Activated T-helper 17 cell treated with anti-CD3 and anti-CD28 coated beads, Interleukin-2, amount 50 U/mL, for 72 hours (primary cell): Measurements from ENCODE around the gene RRAGA. TPM values are rescaled to one million over a fixed set of nuclear protein-coding genes. Genes with fewer than 3 reads are reported as not detected.
"Not testable (repeated sequence)": the region's sequence is repeated elsewhere in the genome, so short reads cannot be mapped to it uniquely, and the experiment has no call there.

Source experiments
- ATAC-seq: fragments of 150-1000 bp; cut with Tn5 transposase; replicated peaks from 2 replicates; pipeline ENCODE4 v1.10.0; 2021; ENCODE audit warnings: mild to moderate bottlenecking, moderate library complexity
- H3K27ac Mint-ChIP-seq: one replicate; pipeline ENCODE4 v1.8.0; 2022; ENCODE audit warnings: mixed read lengths
- H3K27me3 Mint-ChIP-seq: one replicate; pipeline ENCODE4 v1.8.0; 2022; ENCODE audit warnings: mixed read lengths
- H3K36me3 Mint-ChIP-seq: one replicate; pipeline ENCODE4 v1.8.0; 2022; ENCODE audit warnings: low read depth, mild to moderate bottlenecking, mixed read lengths
- H3K4me1 Mint-ChIP-seq: one replicate; pipeline ENCODE4 v1.8.0; 2022; ENCODE audit warnings: mixed read lengths
- H3K4me3 Mint-ChIP-seq: one replicate; pipeline ENCODE4 v1.8.0; 2022; ENCODE audit warnings: mild to moderate bottlenecking, mixed read lengths
- H3K9me3 Mint-ChIP-seq: one replicate; pipeline ENCODE4 v1.8.0; 2022; ENCODE audit warnings: mixed read lengths
- total RNA-seq, 2 donors: library from RNA; stranded (reverse); gene quantifications; one replicate each; pipeline ENCODE4 v1.2.3, GENCODE V29; 2022

Gene RRAGA
- 10 to 100 TPM; 64.0 to 66.0 TPM for total RNA-seq

DNA sequence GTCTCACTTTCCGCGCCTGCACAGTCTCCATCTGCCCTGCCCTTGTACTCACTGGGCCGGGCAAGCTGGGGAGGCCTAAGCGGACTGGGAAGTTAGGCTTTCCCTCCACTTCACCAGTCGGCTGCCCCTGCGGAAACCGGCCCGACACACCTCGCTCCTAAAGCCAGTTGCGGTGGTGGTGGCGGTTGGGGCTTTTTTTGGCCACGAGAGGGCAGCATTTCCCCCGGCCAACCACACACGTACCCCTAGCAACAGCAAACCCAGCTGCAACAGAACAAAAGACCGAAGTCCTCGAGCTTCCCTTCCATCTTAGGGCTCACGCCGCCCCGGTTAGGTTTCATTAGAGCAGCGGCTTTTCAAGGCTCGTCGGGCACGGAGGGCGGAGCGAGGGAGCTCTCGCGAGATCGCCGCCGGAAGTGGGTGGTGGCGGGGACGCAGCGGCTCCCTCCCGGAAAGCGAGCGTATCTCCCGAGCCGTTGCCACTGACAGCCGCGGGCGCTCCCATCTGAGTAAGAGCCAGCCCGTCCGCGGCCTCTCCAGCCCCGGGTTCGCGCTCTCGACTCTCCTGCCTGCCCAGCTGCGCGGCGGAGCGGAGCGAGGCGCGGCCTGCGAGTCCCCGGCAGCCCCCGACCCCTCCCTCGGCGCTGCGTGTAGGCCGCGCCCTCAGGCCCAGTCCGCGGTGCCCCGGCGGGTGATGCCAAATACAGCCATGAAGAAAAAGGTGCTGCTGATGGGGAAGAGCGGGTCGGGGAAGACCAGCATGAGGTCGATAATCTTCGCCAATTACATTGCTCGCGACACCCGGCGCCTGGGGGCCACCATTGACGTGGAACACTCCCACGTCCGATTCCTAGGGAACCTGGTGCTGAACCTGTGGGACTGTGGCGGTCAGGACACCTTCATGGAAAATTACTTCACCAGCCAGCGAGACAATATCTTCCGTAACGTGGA lies at the start of gene RRAGA:
Gene RRAGA (plus strand): TSS at position 462 of the 951 bp plus-strand sequence. CDS start 233 bp downstream, at position 695.
- peak within 1 kb of the TSS; percentile 93 for H3K4me3 Mint-ChIP-seq
- H3K4me1 Mint-ChIP-seq: peaks cover 5% of the 10 kb centered on the region
- H3K27ac Mint-ChIP-seq: peak within 1 kb of the TSS; percentile 99
- ATAC-seq: peak; percentile 89
- no peaks in the 10 kb centered on the region for H3K9me3 Mint-ChIP-seq
- H3K36me3 Mint-ChIP-seq: peaks cover 45% of the 10 kb centered on the region
- no peaks in the 10 kb centered on the region for H3K27me3 Mint-ChIP-seq

DNA sequence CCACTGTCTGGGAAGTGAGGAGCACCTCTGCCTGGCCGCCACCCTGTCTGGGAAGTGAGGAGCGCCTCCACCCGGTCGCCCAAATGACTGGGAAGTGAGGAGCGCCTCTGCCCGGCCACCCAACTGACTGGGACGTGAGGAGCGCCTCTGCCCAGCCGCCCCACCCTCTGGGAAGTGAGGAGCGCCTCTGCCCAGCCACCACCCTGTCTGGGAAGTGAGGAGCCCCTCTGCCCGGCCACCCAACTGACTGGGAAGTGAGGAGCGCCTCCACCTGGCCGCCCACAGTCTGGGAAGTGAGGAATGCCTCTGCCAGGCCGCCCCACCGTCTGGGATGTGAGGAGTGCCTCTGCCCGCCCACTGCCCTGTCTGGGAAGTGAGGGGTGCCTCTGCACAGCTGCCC lies 49.1 kb upstream of the RRAGA start:
- Mint-ChIP-seq H3K36me3 (no peaks in the 10 kb centered on the region), H3K27me3 (peaks cover 5% of the 10 kb centered on the region), H3K4me1 (no peaks in the 10 kb centered on the region), H3K9me3 (peaks cover 4% of the 10 kb centered on the region), H3K27ac (no peak overlapping the region), H3K4me3 (no peak overlapping the region)
- no peak for ATAC-seq

DNA sequence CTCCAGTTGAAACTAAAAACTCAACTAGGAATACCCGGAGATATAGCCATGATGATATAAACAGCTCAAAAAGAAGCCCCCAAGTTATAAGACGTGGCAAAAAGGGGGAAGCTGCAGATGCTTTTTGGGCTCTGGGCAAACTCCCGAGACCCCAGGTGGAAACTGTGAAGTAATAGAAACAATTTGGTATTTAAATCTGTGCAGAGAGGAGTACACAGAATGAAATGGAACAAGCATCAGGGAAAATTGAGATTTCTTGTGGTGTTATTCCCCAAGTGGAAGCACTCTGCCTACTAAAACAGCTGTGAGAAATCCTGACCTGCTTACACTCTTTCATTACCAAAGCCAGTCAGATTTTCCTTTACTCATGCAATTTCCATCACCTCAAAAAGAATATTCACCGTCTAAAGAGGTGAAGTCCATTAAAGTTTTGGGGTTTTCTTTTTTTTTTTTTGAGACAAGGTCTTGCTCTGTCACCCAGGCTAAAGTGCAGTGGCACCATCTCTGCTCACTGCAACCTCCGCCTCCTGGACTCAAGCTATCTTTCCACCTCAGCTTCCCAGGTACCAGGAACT lies 39.7 kb upstream of the RRAGA start:
- Mint-ChIP-seq H3K9me3 (no peaks in the 10 kb centered on the region), H3K27ac (no peak overlapping the region), H3K4me1 (no peaks in the 10 kb centered on the region), H3K4me3 (no peak overlapping the region), H3K27me3 (no peaks in the 10 kb centered on the region), H3K36me3 (no peaks in the 10 kb centered on the region)
- ATAC-seq: no peak

DNA sequence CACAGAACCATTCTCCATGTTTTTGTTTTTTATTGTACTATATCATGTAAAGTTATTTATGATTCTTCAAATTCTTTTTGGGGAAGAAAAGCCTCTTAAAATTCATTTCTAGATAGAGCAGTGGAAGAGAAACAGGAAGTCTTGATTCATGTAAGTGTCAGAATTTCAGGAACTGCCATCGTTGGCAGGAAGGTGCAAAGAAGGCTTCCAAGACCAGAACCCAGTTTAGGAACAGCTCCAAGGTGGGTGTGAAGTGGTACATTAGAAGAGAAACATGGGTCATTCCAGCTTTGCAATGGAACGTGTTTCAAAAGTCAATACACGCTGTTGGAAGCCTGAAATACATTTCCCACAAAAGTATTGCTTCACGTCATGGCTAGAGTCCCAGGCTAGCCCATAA lies 31.0 kb upstream of the RRAGA start:
- H3K27ac Mint-ChIP-seq: no peak overlapping the region
- peaks cover 9% of the 10 kb centered on the region for H3K27me3 Mint-ChIP-seq
- ATAC-seq: no peak
- no peaks in the 10 kb centered on the region for H3K9me3 Mint-ChIP-seq
- no peaks in the 10 kb centered on the region for H3K4me1 Mint-ChIP-seq
- no peaks in the 10 kb centered on the region for H3K36me3 Mint-ChIP-seq
- no peak overlapping the region for H3K4me3 Mint-ChIP-seq

DNA sequence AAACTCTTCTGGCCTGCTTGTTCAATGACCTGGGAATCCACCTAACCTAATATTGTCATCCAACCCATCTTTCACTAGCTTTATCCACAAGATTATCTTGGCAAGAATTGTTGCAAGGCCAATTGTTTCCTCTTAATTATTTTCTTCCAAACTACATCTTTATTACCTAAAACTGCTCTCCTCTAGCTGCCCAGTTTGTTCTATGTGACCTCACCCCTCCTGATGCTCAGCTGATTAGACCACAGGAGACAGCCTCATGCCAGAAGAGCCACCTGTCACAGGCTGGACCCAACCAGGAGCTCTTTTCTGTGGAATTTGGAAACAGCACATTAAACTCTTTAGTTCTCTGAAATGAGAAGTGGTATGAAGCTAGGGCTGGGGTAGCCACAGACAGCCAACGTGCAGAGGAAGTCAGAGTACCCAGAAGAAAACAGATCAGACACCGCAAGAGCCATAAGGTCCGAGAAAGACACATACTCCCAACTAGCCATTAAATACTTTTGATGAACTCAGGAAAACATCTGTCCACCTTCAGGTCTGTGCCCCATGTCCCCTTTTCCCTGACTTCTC lies 28.3 kb upstream of the RRAGA start:
- H3K27me3 Mint-ChIP-seq: peaks cover 13% of the 10 kb centered on the region
- H3K27ac Mint-ChIP-seq: no peak overlapping the region
- H3K4me1 Mint-ChIP-seq: no peaks in the 10 kb centered on the region
- no peaks in the 10 kb centered on the region for H3K9me3 Mint-ChIP-seq
- H3K4me3 Mint-ChIP-seq: no peak overlapping the region
- no peak for ATAC-seq
- no peaks in the 10 kb centered on the region for H3K36me3 Mint-ChIP-seq

DNA sequence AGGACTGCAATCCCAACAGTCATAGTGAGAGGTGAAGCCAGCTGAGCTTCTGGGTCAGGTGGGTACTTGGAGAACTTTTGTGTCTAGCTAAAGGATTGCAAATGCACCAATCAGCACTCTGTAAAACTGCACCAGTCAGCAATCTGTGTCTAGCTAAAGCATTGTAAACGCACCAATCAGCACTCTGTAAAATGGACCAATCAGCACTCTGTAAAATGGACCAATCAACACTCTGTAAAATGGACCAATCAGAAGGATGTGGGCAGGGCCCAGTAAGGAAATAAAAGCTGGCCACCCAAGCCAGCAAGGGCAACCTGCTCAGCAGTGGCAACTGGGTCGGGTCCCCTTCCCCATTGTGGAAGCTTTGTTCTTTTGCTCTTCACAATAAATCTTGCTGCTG lies 27.6 kb upstream of the RRAGA start:
- not testable (repeated sequence) for ATAC-seq
- peaks cover 17% of the 10 kb centered on the region for H3K27me3 Mint-ChIP-seq

DNA sequence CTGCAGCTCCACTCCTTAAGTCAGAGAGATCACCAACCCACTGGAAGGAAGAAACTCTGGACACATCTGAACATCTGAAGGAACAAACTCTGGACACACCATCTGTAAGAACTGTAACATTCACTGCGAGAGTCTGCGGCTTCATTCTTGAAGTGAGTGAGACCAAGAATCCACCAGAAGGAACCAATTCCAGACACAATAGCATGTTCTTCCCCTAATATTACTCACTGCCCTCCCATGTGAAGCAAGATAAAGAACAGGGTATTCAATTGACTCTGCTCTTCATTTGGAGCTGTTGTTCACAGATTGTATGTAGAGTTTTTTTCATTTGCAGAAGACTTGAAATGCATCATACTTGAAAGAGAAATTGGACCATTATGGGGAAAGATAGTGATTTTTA lies 27.0 kb upstream of the RRAGA start:
- ATAC-seq: peak; percentile 78
- Mint-ChIP-seq H3K27ac (no peak overlapping the region), H3K9me3 (peaks cover 3% of the 10 kb centered on the region), H3K4me3 (no peak overlapping the region), H3K27me3 (peaks cover 20% of the 10 kb centered on the region), H3K4me1 (peaks cover 8% of the 10 kb centered on the region), H3K36me3 (no peaks in the 10 kb centered on the region)

More for the DNA sequence above, 27.6 kb upstream of the RRAGA start:
- H3K9me3 Mint-ChIP-seq, H3K36me3 Mint-ChIP-seq, H3K4me1 Mint-ChIP-seq, H3K4me3 Mint-ChIP-seq, H3K27ac Mint-ChIP-seq: not testable (repeated sequence)

DNA sequence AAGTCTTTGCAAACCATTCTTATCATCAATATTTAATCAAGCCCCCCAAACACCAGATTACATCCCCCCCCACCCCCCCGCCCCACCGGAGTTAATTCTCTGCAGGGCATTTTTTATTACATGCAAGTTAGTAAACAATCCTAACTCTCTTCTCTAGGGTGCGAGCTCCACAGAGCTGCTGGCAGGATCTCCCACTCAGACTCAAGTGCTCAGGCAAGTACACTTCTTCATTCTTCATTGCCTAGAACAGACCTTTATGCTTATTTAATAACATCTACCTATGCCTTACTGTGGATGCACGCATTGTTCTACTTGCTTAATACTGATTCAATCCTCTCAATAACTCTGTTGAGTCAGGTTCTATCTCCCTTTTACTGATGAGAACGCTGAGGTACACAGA lies 26.1 kb upstream of the RRAGA start:
- ATAC-seq: no peak
- peaks cover 8% of the 10 kb centered on the region for H3K4me1 Mint-ChIP-seq

DNA sequence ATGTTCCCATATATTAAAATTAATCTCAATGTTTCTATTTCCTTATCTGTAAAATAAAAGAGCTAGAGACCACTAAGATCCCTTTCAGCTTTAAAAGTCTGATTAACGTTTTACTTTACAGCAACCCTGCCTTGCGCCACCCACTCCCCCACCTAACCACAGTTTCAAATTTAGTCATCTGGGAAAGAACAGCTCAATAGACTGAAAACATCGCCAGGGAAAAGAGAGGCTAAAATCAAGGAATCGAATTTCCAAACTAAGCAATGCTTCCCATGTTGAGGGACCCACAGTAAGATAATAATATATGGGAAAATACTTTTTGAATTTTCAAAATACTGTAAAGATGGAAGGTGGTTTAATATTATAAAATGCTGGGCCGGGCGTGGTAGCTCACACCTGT lies 22.9 kb upstream of the RRAGA start:
- H3K4me3 Mint-ChIP-seq: no peak overlapping the region
- H3K36me3 Mint-ChIP-seq: no peaks in the 10 kb centered on the region
- H3K27ac Mint-ChIP-seq: peak overlapping the region; percentile 36
- peaks cover 8% of the 10 kb centered on the region for H3K4me1 Mint-ChIP-seq
- ATAC-seq: peak; percentile 54
- peaks cover 3% of the 10 kb centered on the region for H3K9me3 Mint-ChIP-seq
- peaks cover 25% of the 10 kb centered on the region for H3K27me3 Mint-ChIP-seq

More for the DNA sequence above, 26.1 kb upstream of the RRAGA start:
- Mint-ChIP-seq H3K9me3 (peaks cover 3% of the 10 kb centered on the region), H3K4me3 (no peak overlapping the region), H3K36me3 (no peaks in the 10 kb centered on the region), H3K27me3 (peaks cover 20% of the 10 kb centered on the region), H3K27ac (no peak overlapping the region)

- no peak overlapping the region for H3K4me3 Mint-ChIP-seq
- H3K27ac Mint-ChIP-seq: no peak overlapping the region
- no peaks in the 10 kb centered on the region for H3K36me3 Mint-ChIP-seq
- H3K27me3 Mint-ChIP-seq: peaks cover 24% of the 10 kb centered on the region
- H3K9me3 Mint-ChIP-seq: peaks cover 3% of the 10 kb centered on the region
- no peak for ATAC-seq
- H3K4me1 Mint-ChIP-seq: peaks cover 8% of the 10 kb centered on the region
These were observed 21.4 kb upstream of the RRAGA start for GRCh38 chr9:19027825-19028224.

- Mint-ChIP-seq H3K4me1 (peaks cover 8% of the 10 kb centered on the region), H3K36me3 (no peaks in the 10 kb centered on the region)
These were observed 20.3 kb upstream of the RRAGA start for GRCh38 chr9:19028835-19029451.

GRCh38 chr9:19030899-19031298 lies 18.3 kb upstream of the RRAGA start:
- Mint-ChIP-seq H3K9me3 (peaks cover 3% of the 10 kb centered on the region), H3K4me1 (peaks cover 8% of the 10 kb centered on the region), H3K27ac (no peak overlapping the region), H3K36me3 (no peaks in the 10 kb centered on the region), H3K27me3 (peaks cover 22% of the 10 kb centered on the region), H3K4me3 (no peak overlapping the region)
- ATAC-seq: peak; percentile 67

More at GRCh38 chr9:19028835-19029451, 20.3 kb upstream of the RRAGA start:
- Mint-ChIP-seq H3K27me3 (peaks cover 19% of the 10 kb centered on the region), H3K4me3 (no peak overlapping the region), H3K27ac (no peak overlapping the region), H3K9me3 (peaks cover 3% of the 10 kb centered on the region)
- peak; percentile 57 for ATAC-seq

DNA sequence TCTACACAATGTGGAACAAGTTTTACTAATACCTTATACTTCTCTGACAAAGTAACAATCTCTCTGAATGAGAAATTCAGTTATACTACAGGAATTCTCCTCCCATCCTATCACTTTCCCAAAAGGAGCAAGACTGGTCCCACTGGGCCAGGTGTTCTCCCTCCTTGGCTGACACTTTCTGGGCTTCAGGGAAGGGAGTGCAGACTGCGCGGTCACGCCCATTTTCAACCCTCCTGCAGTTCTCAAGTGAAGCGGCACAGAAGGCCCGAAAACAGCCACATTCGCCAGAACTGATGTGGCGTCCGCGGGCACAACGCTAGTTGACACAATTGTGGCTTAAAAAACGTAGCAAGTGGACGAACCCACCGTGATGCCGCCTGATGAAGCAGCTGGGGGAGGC lies 16.8 kb upstream of the RRAGA start:
- Mint-ChIP-seq H3K4me1 (no peaks in the 10 kb centered on the region), H3K4me3 (no peak overlapping the region), H3K36me3 (no peaks in the 10 kb centered on the region), H3K27me3 (peaks cover 15% of the 10 kb centered on the region), H3K27ac (no peak overlapping the region), H3K9me3 (no peaks in the 10 kb centered on the region)
- no peak for ATAC-seq

GRCh38 chr9:19033015-19033414 lies 16.2 kb upstream of the RRAGA start, which contains the start of gene SAXO1:
TSS of gene SAXO1 (minus strand) at chr9:19033209. CDS start at chr9:19032908, 301 bp downstream.
- H3K27ac Mint-ChIP-seq: no peak within 1 kb of the TSS
- ATAC-seq: no peak
- no peaks in the 10 kb centered on the region for H3K36me3 Mint-ChIP-seq
- H3K4me3 Mint-ChIP-seq: no peak within 1 kb of the TSS
- H3K9me3 Mint-ChIP-seq: no peaks in the 10 kb centered on the region
- H3K27me3 Mint-ChIP-seq: peaks cover 15% of the 10 kb centered on the region
- no peaks in the 10 kb centered on the region for H3K4me1 Mint-ChIP-seq
